OCI-M2 (cell line): ENCODE data around the gene SYMPK.

ENCODE experiments used
- DNase-seq: peaks from one replicate; lab custom pipeline; 2025; ENCODE audit not compliant: unreplicated experiment; lab: John Stamatoyannopoulos, UW

The SYMPK gene

GRCh38 chr19:45886427-45887199 is 23.7 kb upstream of the SYMPK start:
- peak; percentile 77 for DNase-seq

DNA sequence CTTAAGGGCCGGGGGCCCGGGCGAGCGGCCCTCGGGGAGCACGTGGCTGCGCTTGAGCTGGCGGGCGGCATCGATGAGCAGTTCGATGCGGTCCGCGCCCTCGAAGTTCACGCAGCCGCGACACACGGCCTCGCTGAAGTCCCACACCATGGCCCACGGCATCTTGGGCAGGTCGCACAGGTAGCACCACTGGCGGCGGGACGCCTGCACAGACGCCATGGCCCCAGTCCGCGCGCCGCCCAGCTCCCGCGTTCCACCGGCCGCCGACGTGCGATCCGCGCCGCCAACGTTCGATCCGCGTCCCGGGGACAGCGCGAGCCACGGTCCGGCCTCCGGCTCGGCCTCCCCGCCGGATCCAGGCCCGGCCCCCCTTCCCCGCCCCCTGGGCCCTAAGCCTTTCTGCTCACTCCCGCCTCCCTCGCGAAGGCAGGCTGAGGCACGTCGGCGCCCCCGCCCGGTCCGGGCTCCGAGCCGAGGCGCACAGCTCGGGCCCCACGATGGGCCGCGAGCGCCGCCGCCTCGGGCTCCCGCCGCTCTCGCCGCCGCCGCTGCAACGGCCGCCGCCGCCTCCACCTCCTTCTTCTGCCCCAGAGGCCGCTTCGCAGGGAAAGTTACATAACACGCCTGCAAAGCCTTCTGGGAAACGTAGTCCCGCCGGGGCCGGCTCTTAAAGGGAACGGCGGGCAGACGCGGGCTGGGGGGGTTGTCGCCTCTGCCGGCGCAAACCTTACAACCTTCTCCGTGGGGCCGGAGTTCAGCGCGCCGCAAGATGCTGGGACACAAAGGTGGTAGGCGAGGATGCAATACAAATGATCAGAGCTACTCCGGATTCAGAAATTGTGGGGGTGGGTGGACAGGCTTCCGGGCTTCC is 22.8 kb upstream of the SYMPK start, which contains the start of gene IRF2BP1:
Gene IRF2BP1 (minus strand): TSS at position 586 of the 871 bp plus-strand sequence. CDS start 367 bp downstream, at position 219.
- DNase-seq = peak; percentile 30

DNA sequence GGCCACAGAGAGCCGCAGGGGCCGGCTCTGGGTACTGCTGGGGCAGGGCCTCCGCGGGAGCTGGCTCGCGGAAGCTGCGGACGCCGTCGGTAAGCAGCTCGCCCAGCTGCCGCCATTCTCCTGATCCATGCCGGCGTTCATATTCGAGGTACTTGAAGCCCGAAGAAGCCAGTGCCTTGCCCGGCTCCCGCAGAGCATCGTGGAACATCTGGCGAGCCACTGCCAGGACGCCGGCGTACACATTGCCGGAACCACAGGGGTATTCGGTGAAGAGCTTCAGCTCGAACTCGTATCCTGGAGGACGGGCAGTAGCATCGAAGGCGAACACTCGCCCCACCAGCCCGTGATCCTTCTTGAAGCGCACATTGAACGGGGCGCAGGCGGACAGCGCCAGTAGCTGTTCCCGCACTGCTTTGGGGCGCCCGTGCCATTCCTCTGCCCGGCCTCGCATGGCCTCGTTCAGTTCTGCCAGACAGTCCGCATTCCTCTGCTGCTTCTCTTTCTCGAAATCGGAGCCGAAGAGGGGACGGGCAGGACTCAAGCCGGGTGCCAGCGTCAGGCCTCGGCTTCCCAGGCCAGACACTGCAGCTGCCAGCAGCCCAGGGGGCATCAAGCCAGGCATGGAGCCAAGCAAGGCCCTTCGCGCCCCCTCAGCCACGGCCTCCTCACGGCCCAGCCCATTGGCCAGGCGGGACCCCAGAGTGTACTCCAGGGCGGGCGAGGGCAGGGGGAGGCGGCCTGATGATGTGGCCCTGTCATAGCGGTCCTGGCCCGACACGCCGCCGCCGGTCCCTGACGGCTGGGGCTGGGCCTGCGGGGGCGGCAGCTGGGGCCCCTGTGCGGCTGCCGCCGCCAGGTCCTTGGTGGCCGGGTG is 22.0 kb upstream of the SYMPK start:
- no peak for DNase-seq

- DNase-seq = no peak
Observed at GRCh38 chr19:45883881-45884681, 21.1 kb upstream of the SYMPK start.

DNA sequence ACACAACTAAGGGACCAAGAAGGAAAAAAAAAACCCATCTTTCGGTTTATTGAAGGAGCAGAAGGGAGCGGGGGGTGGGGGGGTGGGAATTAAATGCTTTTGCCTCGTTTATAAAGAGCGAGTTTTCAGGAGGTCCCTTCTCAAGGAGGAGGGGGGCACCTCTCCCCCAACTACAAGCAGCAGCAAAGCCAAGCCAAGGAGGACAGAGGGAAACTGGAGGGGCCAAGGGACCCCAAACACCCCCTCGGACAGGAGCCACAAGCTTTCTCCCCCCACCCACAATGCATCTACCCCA is 20.6 kb upstream of the SYMPK start:
- DNase-seq = no peak

- DNase-seq = peak; percentile 60
Observed at GRCh38 chr19:45882652-45883585, 20.0 kb upstream of the SYMPK start.

GRCh38 chr19:45881909-45882528 is 19.1 kb upstream of the SYMPK start:
- no peak for DNase-seq

DNA sequence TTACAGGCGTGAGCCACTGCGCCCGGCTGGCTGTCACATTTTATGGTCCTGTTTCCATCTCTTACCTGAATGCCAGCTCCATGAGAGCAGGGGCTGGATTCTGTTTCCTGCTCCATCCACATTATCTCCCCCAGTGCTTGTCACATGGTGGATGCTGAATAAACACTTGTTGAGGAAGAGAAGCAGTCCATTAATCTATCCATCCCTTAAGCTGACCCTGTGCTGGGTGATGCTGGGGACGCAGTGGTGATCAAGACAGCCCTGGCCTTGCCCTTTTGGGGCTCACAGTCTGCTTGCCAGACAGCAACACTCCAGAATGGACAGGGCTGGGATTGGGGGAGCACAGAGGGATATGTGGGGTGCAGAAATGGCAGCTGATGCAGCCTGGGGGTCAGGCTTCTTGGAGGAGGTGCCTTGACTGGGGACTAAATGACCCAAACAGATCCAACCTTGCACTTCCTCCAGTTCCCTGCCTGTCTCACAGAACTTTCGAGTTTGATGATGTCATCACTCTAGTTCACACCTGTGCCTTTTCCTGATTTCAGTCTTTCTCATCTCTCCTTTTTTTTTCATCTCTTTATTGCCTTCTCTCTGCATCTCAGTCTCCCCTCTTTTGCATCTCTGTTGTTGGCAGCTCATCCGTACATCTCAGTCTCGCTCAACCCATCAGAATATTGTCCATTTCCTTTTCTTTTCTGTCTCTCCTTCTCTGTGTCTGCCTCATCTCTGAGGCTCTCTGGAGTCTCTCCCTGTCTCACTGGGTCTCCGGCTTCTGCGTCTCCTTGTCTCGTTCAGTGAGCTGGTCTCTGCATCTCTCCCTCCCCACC is 18.3 kb upstream of the SYMPK start:
- DNase-seq = no peak

DNA sequence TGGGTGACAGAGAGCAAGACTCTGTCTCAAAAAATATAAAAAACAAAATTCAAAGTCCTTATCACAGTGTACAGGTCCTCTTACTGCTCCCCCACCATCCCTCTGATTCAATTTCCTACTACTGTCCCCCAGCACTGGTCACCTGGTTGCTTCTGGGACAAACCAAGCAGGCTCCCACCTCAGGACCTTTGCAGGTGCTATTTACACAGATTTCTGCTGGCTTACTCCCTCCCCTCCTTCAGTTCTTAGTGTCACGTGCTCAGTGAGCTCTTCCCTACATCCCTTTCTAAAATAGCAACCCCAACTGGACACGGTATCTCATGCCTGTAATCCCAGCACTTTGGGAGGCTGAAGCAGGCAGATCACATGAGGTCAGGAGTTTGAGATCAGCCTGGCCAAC is 17.0 kb upstream of the SYMPK start:
- DNase-seq = no peak

- no peak for DNase-seq
Observed at GRCh38 chr19:45879055-45879454, 16.1 kb upstream of the SYMPK start.

DNA sequence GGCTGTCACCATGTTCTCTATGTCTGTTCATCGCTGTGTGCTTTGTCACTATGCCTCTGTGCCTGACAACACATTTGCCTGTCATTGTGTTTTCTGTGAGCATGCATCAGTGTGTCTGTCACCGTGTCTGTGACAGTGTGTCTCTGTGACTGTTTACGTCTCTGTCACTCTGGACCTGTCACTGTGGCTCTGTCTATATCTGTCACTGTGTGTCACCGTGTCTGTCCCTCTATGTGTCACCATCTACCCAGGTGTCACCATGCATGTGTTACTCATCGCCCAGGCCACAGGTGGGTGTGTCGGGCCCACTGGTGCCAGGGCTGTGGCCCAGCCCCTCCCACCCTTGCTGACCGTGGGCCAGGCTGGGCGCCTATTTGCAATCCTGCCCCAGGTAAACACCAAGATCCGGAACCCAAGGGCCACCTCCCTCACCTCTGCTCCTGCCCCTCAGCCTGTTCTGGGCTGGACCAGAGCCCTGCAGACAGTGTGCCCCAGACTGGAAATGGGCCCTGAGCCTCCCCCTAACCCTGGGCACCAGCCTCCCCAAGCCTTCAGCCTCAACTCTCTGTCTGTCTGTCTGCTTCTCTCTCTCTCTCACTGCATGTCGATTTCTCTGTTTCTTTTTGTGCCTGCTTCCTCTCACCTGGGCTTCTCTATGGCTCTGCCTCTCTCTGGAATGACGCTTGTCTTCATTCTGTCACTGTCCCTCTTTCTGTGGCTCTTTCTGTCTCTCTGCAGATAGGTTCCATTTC is 15.3 kb upstream of the SYMPK start:
- DNase-seq = no peak

- DNase-seq = no peak
Observed at GRCh38 chr19:45876411-45877197, 13.7 kb upstream of the SYMPK start.

DNA sequence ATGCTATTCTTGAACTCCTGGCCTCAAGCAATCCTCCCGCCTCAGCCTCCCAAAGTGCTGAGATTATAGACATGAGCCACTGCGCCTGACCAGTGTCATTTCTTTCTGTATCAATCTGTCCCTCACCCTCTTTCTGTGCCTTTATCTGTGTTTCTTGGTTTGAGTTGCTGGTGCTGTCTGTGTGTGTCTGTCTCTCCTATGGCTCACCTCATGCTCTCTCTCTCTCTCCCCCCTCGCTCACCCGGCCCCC is 13.1 kb upstream of the SYMPK start:
- DNase-seq = no peak

DNA sequence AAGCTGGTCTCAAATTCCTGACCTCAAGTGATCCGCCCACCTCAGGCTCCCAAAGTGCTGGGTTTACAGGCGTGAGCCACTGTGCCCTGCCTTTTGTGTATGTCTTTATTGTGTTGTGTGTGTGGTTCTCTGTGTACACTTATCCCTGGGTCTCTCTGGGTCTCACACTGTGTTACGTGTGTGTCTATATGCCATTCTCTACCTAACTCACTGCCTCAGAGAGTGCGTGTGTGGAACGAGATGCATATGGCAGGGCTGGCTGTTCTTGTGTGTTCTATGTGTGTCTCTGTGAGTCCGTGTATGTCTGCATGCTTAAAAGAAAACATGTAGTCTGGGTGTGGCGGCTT is 11.6 kb upstream of the SYMPK start:
- no peak for DNase-seq

- DNase-seq = no peak
Observed at GRCh38 chr19:45873219-45873772, 10.3 kb upstream of the SYMPK start.

DNA sequence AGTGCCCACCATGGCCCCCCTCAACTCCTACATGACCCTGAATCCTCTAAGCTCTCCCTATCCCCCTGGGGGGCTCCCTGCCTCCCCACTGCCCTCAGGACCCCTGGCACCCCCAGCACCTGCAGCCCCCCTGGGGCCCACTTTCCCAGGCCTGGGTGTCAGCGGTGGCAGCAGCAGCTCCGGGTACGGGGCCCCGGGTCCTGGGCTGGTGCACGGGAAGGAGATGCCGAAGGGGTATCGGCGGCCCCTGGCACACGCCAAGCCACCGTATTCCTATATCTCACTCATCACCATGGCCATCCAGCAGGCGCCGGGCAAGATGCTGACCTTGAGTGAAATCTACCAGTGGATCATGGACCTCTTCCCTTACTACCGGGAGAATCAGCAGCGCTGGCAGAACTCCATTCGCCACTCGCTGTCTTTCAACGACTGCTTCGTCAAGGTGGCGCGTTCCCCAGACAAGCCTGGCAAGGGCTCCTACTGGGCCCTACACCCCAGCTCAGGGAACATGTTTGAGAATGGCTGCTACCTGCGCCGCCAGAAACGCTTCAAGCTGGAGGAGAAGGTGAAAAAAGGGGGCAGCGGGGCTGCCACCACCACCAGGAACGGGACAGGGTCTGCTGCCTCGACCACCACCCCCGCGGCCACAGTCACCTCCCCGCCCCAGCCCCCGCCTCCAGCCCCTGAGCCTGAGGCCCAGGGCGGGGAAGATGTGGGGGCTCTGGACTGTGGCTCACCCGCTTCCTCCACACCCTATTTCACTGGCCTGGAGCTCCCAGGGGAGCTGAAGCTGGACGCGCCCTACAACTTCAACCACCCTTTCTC is 9.4 kb upstream of the SYMPK start:
- no peak for DNase-seq
